ENCODE results near the gene PTPA.

Gene PTPA

GRCh38 chr9:129143031-129143927 lies 32.1 kb downstream of the PTPA start:
- Histone ChIP-seq H3K9me2 (replicated peaks; ENCODE audit: insufficient read depth, low read length) (no peaks in the 10 kb centered on the region), H3K4me2 (ENCODE audit: low read depth, low read length, poor library complexity, severe bottlenecking) (no peak overlapping the region), H3K9me3 (ENCODE audit: insufficient read depth, low read length) (no peaks in the 10 kb centered on the region), H3K9ac (ENCODE audit: low read length) (no peak overlapping the region), H4K20me1 (ENCODE audit: low read depth, low read length) (no peaks in the 10 kb centered on the region), H3K27me3 (ENCODE audit: low read length) (no peaks in the 10 kb centered on the region), H3F3A (ENCODE audit: insufficient read depth) (peaks cover 3% of the 10 kb centered on the region; the same call in 1 of the 2 replicates), H3K36me3 (ENCODE audit: low read length) (no peaks in the 10 kb centered on the region), H3K4me3 (ENCODE audit: insufficient read depth, low read length, poor library complexity, severe bottlenecking) (no peak overlapping the region), H3K27ac (ENCODE audit: low read depth, low read length) (no peak overlapping the region), H2AFZ (ENCODE audit: low read depth, low read length, severe bottlenecking) (no peak overlapping the region), H3K79me2 (ENCODE audit: insufficient read depth, low read length) (no peaks in the 10 kb centered on the region)
- no peak for TF ChIP-seq EZH2phosphoT487 (conservative IDR thresholded peaks at IDR 0.05; ENCODE audit: low read length)
- TF ChIP-seq CTCF (IDR thresholded peaks at IDR 0.05; ENCODE audit: insufficient read depth, low read length, poor library complexity, severe bottlenecking), result peak; percentile 91

DNA sequence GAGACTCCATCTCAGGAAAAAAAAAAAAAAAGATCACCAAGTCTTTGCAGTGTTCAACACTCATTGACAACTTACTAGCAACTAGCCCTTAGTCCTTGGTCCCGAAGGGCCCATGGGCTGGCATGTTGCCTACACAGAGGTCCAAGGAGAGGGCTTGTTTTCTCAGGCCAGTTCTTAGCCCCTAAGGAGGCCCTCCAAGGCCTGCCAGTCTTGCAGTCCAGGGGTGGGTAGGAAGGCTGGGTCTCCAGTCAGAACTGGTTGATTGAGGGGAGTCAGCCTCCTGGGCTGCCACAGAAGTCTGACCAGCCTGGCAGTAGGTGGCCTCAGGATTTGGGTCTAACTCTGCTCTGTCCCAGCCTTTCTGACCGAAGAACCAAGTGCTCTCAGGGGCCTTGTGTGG lies 34.1 kb downstream of the PTPA start:
- H3K79me2 ChIP-seq (ENCODE audit: insufficient read depth, low read length), result no peaks in the 10 kb centered on the region
- H2AFZ ChIP-seq (ENCODE audit: low read depth, low read length, severe bottlenecking), result no peak overlapping the region
- H4K20me1 ChIP-seq (ENCODE audit: low read depth, low read length), result no peaks in the 10 kb centered on the region
- TF ChIP-seq EZH2phosphoT487 (conservative IDR thresholded peaks at IDR 0.05; ENCODE audit: low read length) (no peak), CTCF (IDR thresholded peaks at IDR 0.05; ENCODE audit: insufficient read depth, low read length, poor library complexity, severe bottlenecking) (no peak)
- H3K4me2 ChIP-seq (ENCODE audit: low read depth, low read length, poor library complexity, severe bottlenecking), result no peak overlapping the region
- no peak overlapping the region for H3K9ac ChIP-seq (ENCODE audit: low read length)
- H3K27ac ChIP-seq (ENCODE audit: low read depth, low read length), result no peak overlapping the region
- no peaks in the 10 kb centered on the region for H3K9me2 ChIP-seq (replicated peaks; ENCODE audit: insufficient read depth, low read length)
- H3K4me3 ChIP-seq (ENCODE audit: insufficient read depth, low read length, poor library complexity, severe bottlenecking), result no peak overlapping the region
- no peaks in the 10 kb centered on the region for H3K36me3 ChIP-seq (ENCODE audit: low read length)
- H3K9me3 ChIP-seq (ENCODE audit: insufficient read depth, low read length), result no peaks in the 10 kb centered on the region
- H3F3A ChIP-seq (ENCODE audit: insufficient read depth), result peaks cover 3% of the 10 kb centered on the region; the same call in 1 of the 2 replicates
- no peaks in the 10 kb centered on the region for H3K27me3 ChIP-seq (ENCODE audit: low read length)

- no peaks in the 10 kb centered on the region for H3K9me2 ChIP-seq (replicated peaks; ENCODE audit: insufficient read depth, low read length)
- TF ChIP-seq EZH2phosphoT487 (conservative IDR thresholded peaks at IDR 0.05; ENCODE audit: low read length), result no peak
- TF ChIP-seq CTCF (IDR thresholded peaks at IDR 0.05; ENCODE audit: insufficient read depth, low read length, poor library complexity, severe bottlenecking), result no peak
- no peaks in the 10 kb centered on the region for H3K9me3 ChIP-seq (ENCODE audit: insufficient read depth, low read length)
- H3K36me3 ChIP-seq (ENCODE audit: low read length), result no peaks in the 10 kb centered on the region
- H3K9ac ChIP-seq (ENCODE audit: low read length), result no peak overlapping the region
- no peaks in the 10 kb centered on the region for H3K79me2 ChIP-seq (ENCODE audit: insufficient read depth, low read length)
- no peak overlapping the region for H2AFZ ChIP-seq (ENCODE audit: low read depth, low read length, severe bottlenecking)
- no peaks in the 10 kb centered on the region for H3K27me3 ChIP-seq (ENCODE audit: low read length)
- no peaks in the 10 kb centered on the region for H4K20me1 ChIP-seq (ENCODE audit: low read depth, low read length)
- no peak overlapping the region for H3K27ac ChIP-seq (ENCODE audit: low read depth, low read length)
- H3K4me3 ChIP-seq (ENCODE audit: insufficient read depth, low read length, poor library complexity, severe bottlenecking), result no peak overlapping the region
- no peak overlapping the region for H3K4me2 ChIP-seq (ENCODE audit: low read depth, low read length, poor library complexity, severe bottlenecking)
- peaks cover 2% of the 10 kb centered on the region; the same call in 1 of the 2 replicates for H3F3A ChIP-seq (ENCODE audit: insufficient read depth)
Observed at GRCh38 chr9:129145841-129146292, 34.7 kb downstream of the PTPA start.

All from SU-DHL-6 (cell line).